ENCODE data around the gene SCYL1. TPM values are rescaled to one million over a fixed set of nuclear protein-coding genes. Genes with fewer than 3 reads are reported as not detected.
A peak's percentile ranks its signal among the peaks of the same experiment; 100 is the strongest.

Gene SCYL1
- total and polyA plus RNA-seq, 5 donors from 2014 or later: 24.3 to 59.0 (median 30.7) TPM

- Mint-ChIP-seq H3K4me1 (peaks cover 0 to 26% (median 9%) of the 10 kb centered on the region in 4 donors), H3K27me3 (no peaks in the 10 kb centered on the region), H3K4me3 (peak overlapping the region in 3 of 4 donors; percentile 44 to 70 (median 69)), H3K27ac (no peak overlapping the region), H3K9me3 (no peaks in the 10 kb centered on the region), H3K36me3 (no peaks in the 10 kb centered on the region)
- H3K27me3 ChIP-seq (ENCODE audit: control insufficient read depth, insufficient read depth, low read length): no peaks in the 10 kb centered on the region
- H3K9me3 ChIP-seq (ENCODE audit: control insufficient read depth in 2 of 2, low read length in 2 of 2): no peaks in the 10 kb centered on the region
- DNase-seq: no peak
- no peak overlapping the region for H3K27ac ChIP-seq (ENCODE audit: insufficient read depth, low read length, poor library complexity, severe bottlenecking)
- H3K4me1 ChIP-seq (ENCODE audit: control insufficient read depth, insufficient read depth, low read length, poor library complexity, severe bottlenecking): peaks cover 18% of the 10 kb centered on the region
- H3K36me3 ChIP-seq (ENCODE audit: control insufficient read depth, insufficient read depth, low read length): peaks cover 17% of the 10 kb centered on the region
- no peak overlapping the region for H3K4me3 ChIP-seq (ENCODE audit: low read depth, low read length)
- ATAC-seq (ENCODE audit: low read depth in 2 of 2): no peak
Observed at GRCh38 chr11:65537620-65538231, 12.8 kb downstream of the SCYL1 start.

- DNase-seq (no peak), ATAC-seq (ENCODE audit: low read depth in 2 of 2) (no peak)
- H3K27ac Mint-ChIP-seq: peak overlapping the region in 1 of 3 donors; percentile 48
- no peaks in the 10 kb centered on the region for H3K36me3 Mint-ChIP-seq
- Histone ChIP-seq H3K9me3 (ENCODE audit: control insufficient read depth in 2 of 2, low read length in 2 of 2) (no peaks in the 10 kb centered on the region), H3K27ac (ENCODE audit: insufficient read depth, low read length, poor library complexity, severe bottlenecking) (no peak overlapping the region), H3K36me3 (ENCODE audit: control insufficient read depth, insufficient read depth, low read length) (peaks cover 12% of the 10 kb centered on the region), H3K4me1 (ENCODE audit: control insufficient read depth, insufficient read depth, low read length, poor library complexity, severe bottlenecking) (peaks cover 18% of the 10 kb centered on the region), H3K4me3 (ENCODE audit: low read depth, low read length) (no peak overlapping the region), H3K27me3 (ENCODE audit: control insufficient read depth, insufficient read depth, low read length) (no peaks in the 10 kb centered on the region)
- H3K4me3 Mint-ChIP-seq: peak overlapping the region in 2 of 4 donors; percentile 75 to 87
- no peaks in the 10 kb centered on the region for H3K27me3 Mint-ChIP-seq
- H3K9me3 Mint-ChIP-seq: no peaks in the 10 kb centered on the region
- H3K4me1 Mint-ChIP-seq: peaks cover 0 to 29% (median 9%) of the 10 kb centered on the region in 4 donors
Observed at GRCh38 chr11:65538232-65538914, 13.5 kb downstream of the SCYL1 start.

GRCh38 chr11:65538915-65539743 lies 14.2 kb downstream of the SCYL1 start:
- H3K27me3 Mint-ChIP-seq: no peaks in the 10 kb centered on the region
- no peak overlapping the region for H3K4me3 ChIP-seq (ENCODE audit: low read depth, low read length)
- no peak overlapping the region for H3K27ac Mint-ChIP-seq
- peak overlapping the region in 1 of 4 donors; percentile 75 for H3K4me3 Mint-ChIP-seq
- H3K27me3 ChIP-seq (ENCODE audit: control insufficient read depth, insufficient read depth, low read length): no peaks in the 10 kb centered on the region
- no peaks in the 10 kb centered on the region for H3K9me3 ChIP-seq (ENCODE audit: control insufficient read depth in 2 of 2, low read length in 2 of 2)
- H3K4me1 Mint-ChIP-seq: peaks cover 0 to 34% (median 11%) of the 10 kb centered on the region in 4 donors
- peaks cover 18% of the 10 kb centered on the region for H3K4me1 ChIP-seq (ENCODE audit: control insufficient read depth, insufficient read depth, low read length, poor library complexity, severe bottlenecking)
- H3K36me3 ChIP-seq (ENCODE audit: control insufficient read depth, insufficient read depth, low read length): peaks cover 10% of the 10 kb centered on the region
- ATAC-seq (ENCODE audit: low read depth in 2 of 2) (no peak), DNase-seq (no peak)
- H3K9me3 Mint-ChIP-seq: no peaks in the 10 kb centered on the region
- H3K27ac ChIP-seq (ENCODE audit: insufficient read depth, low read length, poor library complexity, severe bottlenecking): peak overlapping the region; percentile 74
- H3K36me3 Mint-ChIP-seq: no peaks in the 10 kb centered on the region

GRCh38 chr11:65539744-65540289 lies 14.9 kb downstream of the SCYL1 start:
- H3K4me3 Mint-ChIP-seq: peak overlapping the region; percentile 86 to 93 (median 90)
- peak overlapping the region; percentile 77 for H3K4me3 ChIP-seq (ENCODE audit: low read depth, low read length)
- H3K27me3 ChIP-seq (ENCODE audit: control insufficient read depth, insufficient read depth, low read length): no peaks in the 10 kb centered on the region
- ATAC-seq (ENCODE audit: low read depth in 2 of 2) (peak; percentile 72 to 74), DNase-seq (peak in 2 of 3 donors; percentile 26 to 83)
- H3K27me3 Mint-ChIP-seq: no peaks in the 10 kb centered on the region
- H3K27ac Mint-ChIP-seq: peak overlapping the region in 1 of 3 donors; percentile 76
- H3K36me3 Mint-ChIP-seq: no peaks in the 10 kb centered on the region
- H3K4me1 Mint-ChIP-seq: peaks cover 0 to 40% (median 13%) of the 10 kb centered on the region in 4 donors
- H3K9me3 ChIP-seq (ENCODE audit: control insufficient read depth in 2 of 2, low read length in 2 of 2): no peaks in the 10 kb centered on the region
- no peaks in the 10 kb centered on the region for H3K9me3 Mint-ChIP-seq
- peaks cover 18% of the 10 kb centered on the region for H3K4me1 ChIP-seq (ENCODE audit: control insufficient read depth, insufficient read depth, low read length, poor library complexity, severe bottlenecking)
- peak overlapping the region; percentile 74 for H3K27ac ChIP-seq (ENCODE audit: insufficient read depth, low read length, poor library complexity, severe bottlenecking)
- H3K36me3 ChIP-seq (ENCODE audit: control insufficient read depth, insufficient read depth, low read length): peaks cover 10% of the 10 kb centered on the region

DNA sequence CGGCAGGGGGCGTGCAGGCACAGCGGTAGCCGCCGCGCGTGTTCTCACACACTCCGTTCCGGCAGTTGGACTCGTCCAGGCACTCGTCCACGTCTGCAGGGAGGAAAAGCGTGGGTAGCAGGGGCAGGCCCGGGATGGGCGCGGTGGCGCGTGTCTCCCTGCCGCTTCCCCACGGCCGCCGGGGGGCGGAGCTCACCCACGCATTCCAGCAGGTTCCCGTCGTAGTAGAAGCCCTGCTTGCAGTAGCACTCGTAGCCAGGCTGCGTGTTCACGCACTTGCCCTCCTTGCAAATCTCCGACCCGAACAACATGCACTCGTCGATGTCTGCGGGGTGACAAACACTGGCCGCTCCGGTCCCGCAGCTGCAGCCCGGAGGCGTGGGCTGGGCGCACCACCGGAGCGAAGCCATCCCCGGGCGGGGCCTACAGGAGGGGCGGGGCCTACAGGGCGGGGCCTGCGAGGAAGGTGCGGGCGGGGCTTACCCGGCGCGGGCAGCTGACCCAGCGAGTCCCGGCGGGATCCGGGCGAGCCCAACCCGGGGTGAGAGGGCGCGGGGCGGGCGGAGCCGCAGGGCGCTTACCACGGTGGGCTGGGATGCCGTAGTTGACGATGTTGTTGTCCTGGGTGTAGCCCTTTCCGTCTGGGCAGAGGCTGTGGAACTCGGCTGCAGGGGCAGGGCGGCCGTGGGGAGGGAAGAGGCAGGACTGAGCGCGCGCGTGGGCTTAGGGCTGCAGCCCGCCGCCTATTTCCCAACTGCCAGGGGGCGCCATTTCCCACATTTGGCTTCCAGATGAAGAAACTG lies 15.6 kb downstream of the SCYL1 start:
- peak overlapping the region; percentile 86 to 93 (median 90) for H3K4me3 Mint-ChIP-seq
- H3K27ac Mint-ChIP-seq: peak overlapping the region; percentile 73 to 76 (median 73)
- H3K9me3 Mint-ChIP-seq: no peaks in the 10 kb centered on the region

GRCh38 chr11:65541093-65541982 lies 16.5 kb downstream of the SCYL1 start:
- no peak for ATAC-seq (ENCODE audit: low read depth in 2 of 2)
- DNase-seq: no peak

More for the DNA sequence above, 15.6 kb downstream of the SCYL1 start:
- Mint-ChIP-seq H3K27me3 (no peaks in the 10 kb centered on the region), H3K36me3 (no peaks in the 10 kb centered on the region), H3K4me1 (peaks cover 0 to 46% (median 18%) of the 10 kb centered on the region in 4 donors)
- Histone ChIP-seq H3K36me3 (ENCODE audit: control insufficient read depth, insufficient read depth, low read length) (peaks cover 10% of the 10 kb centered on the region), H3K27ac (ENCODE audit: insufficient read depth, low read length, poor library complexity, severe bottlenecking) (peak overlapping the region; percentile 74), H3K4me3 (ENCODE audit: low read depth, low read length) (peak overlapping the region; percentile 77), H3K4me1 (ENCODE audit: control insufficient read depth, insufficient read depth, low read length, poor library complexity, severe bottlenecking) (peaks cover 18% of the 10 kb centered on the region), H3K9me3 (ENCODE audit: control insufficient read depth in 2 of 2, low read length in 2 of 2) (no peaks in the 10 kb centered on the region), H3K27me3 (ENCODE audit: control insufficient read depth, insufficient read depth, low read length) (no peaks in the 10 kb centered on the region)
- ATAC-seq (ENCODE audit: low read depth in 2 of 2) (peak; percentile 82 to 84), DNase-seq (peak; percentile 80 to 92 (median 89))

More at GRCh38 chr11:65541093-65541982, 16.5 kb downstream of the SCYL1 start:
- Histone ChIP-seq H3K9me3 (ENCODE audit: control insufficient read depth in 2 of 2, low read length in 2 of 2) (no peaks in the 10 kb centered on the region), H3K4me1 (ENCODE audit: control insufficient read depth, insufficient read depth, low read length, poor library complexity, severe bottlenecking) (peaks cover 26% of the 10 kb centered on the region), H3K27me3 (ENCODE audit: control insufficient read depth, insufficient read depth, low read length) (no peaks in the 10 kb centered on the region), H3K4me3 (ENCODE audit: low read depth, low read length) (no peak overlapping the region), H3K27ac (ENCODE audit: insufficient read depth, low read length, poor library complexity, severe bottlenecking) (peak overlapping the region; percentile 74), H3K36me3 (ENCODE audit: control insufficient read depth, insufficient read depth, low read length) (peaks cover 10% of the 10 kb centered on the region)
- Mint-ChIP-seq H3K27ac (peak overlapping the region; percentile 73 to 93 (median 73)), H3K4me3 (peak overlapping the region; percentile 86 to 93 (median 90)), H3K27me3 (no peaks in the 10 kb centered on the region), H3K9me3 (no peaks in the 10 kb centered on the region), H3K36me3 (no peaks in the 10 kb centered on the region), H3K4me1 (peaks cover 0 to 53% (median 24%) of the 10 kb centered on the region in 4 donors)
